ENCODE results near the gene ZNF816. TPM values are rescaled to one million over a fixed set of nuclear protein-coding genes. Genes with fewer than 3 reads are reported as not detected.
A peak's percentile ranks its signal among the peaks of the same experiment; 100 is the strongest.
"Not testable (repeated sequence)": the region's sequence is repeated elsewhere in the genome, so short reads cannot be mapped to it uniquely, and the experiment has no call there.

ZNF816 gene
- polyA plus RNA-seq (ENCODE audit: insufficient read length in 10 of 10): 1 to 10 TPM; 5.2 to 8.6 (median 7.3) TPM
- long read RNA-seq, donor 1, partial matches to known transcripts: 0 of 2 reads
- long read RNA-seq, donor 1, other reads (novel, unspliced or antisense): 0 of 2 reads
- long read RNA-seq, donor 2: 0 reads
- long read RNA-seq, donor 3: 0 reads
- long read RNA-seq, donor 4, partial matches to known transcripts: 0 of 3 reads
- long read RNA-seq, donor 4, other reads (novel, unspliced or antisense): 0 of 3 reads
- long read RNA-seq, donor 5, partial matches to known transcripts: 0 of 2 reads
- long read RNA-seq, donor 5, other reads (novel, unspliced or antisense): 0 of 2 reads
- long read RNA-seq, donor 6: 0 reads
- long read RNA-seq, donor 7: 0 reads
- long read RNA-seq, donor 8: 0 reads
- long read RNA-seq, donor 9, partial matches to known transcripts: 0 of 1 reads
- long read RNA-seq, donor 9, other reads (novel, unspliced or antisense): 0 of 1 reads

GRCh38 chr19:52962394-52963246, at the start of gene ZNF816:
Gene ZNF816 (minus strand): TSS chr19:52962881. CDS start chr19:52956089, 6,792 bp downstream.
- DNase-seq: peak; percentile 92 to 97 (median 95)

GRCh38 chr19:53012006-53012405, 49.3 kb upstream of the ZNF816 start:
- DNase-seq: no peak

GRCh38 chr19:53010494-53010893, 47.8 kb upstream of the ZNF816 start:
- no peak for DNase-seq

GRCh38 chr19:53008061-53008778, 45.5 kb upstream of the ZNF816 start:
- DNase-seq: no peak

DNA sequence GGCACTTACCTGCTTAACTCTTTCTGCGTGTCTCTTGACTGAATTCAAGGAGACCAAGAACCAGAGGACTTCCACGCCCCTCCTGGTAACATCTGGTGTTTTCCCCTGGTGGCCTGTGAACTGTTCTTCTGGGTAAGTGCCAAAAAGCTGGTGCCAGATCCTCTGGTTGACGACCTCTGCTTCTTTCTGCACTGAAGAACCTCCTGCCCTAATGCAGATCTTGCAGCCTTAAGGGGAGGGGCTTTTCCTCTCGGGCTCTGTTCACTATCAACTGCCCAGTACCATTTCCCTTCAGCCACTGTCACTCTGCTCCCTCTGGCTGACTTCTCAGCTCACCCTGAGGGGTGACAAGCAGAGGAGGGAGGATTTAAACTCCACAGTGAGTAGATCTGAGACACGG, 44.9 kb upstream of the ZNF816 start:
- no peak for DNase-seq

- no peak for DNase-seq
Measured at GRCh38 chr19:53007200-53007599, 44.5 kb upstream of the ZNF816 start.

DNA sequence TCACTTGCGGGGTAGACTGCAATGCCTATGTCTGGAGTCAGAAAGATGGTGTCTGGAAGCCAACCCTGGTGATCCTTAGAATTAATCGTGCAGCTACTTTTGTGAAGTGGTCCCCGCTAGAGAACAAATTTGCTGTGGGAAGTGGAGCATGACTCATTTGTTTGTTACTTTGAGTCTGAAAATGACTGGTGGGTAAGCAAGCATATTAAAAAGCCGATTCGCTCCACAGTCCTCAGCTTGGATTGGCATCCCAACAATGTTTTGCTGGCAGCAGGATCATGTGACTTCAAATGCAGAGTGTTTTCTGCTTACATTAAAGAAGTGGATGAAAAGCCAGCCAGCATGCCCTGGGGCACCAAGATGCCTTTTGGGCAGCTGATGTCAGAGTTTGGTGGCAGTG, 41.6 kb upstream of the ZNF816 start:
- no peak for DNase-seq

GRCh38 chr19:53002479-53002878, 39.8 kb upstream of the ZNF816 start:
- DNase-seq: no peak

DNA sequence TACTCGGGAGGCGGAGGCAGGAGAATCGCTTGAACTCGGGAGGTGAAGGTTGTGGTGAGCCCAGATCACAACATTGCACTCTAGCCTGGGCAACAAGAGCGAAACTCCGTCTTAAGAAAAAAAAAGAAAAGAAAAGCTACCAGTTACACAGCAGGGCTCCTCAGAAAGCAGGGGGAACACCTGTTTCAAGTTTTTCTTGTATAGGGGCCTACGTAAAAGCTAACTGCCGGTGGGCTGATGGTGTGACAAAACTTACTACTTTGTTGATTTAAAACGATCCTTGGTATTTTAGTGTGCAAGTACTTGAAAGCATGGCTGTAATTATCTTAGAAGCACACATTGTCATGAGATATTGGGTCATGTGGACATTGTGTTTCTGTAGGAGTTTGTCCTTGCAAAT, 35.3 kb upstream of the ZNF816 start:
- DNase-seq: no peak

DNA sequence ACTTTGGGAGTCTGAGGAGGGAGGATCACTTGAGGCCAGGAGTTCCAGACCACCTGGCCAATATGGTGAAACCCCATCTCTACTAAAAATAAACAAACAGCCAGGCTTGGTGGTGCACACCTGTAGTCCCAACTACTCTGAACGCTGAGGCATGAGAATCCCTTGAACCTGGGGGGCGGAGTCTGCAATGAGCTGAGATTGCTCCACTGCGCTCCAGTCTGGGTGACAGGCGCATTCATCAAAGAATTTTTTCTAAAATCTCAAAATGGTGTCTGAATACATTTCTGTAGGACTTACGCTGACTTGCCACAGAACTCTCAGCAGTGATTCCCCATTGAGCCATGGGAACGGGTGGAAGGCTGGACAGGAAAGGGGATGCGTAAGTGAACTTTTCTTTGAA, 33.0 kb upstream of the ZNF816 start:
- DNase-seq: no peak

- peak; percentile 70 to 90 (median 81) for DNase-seq
Measured at GRCh38 chr19:52993342-52994178, 30.9 kb upstream of the ZNF816 start.

GRCh38 chr19:52992109-52993004, 29.7 kb upstream of the ZNF816 start:
- DNase-seq: peak in 2 of 3 donors; percentile 6 to 41

DNA sequence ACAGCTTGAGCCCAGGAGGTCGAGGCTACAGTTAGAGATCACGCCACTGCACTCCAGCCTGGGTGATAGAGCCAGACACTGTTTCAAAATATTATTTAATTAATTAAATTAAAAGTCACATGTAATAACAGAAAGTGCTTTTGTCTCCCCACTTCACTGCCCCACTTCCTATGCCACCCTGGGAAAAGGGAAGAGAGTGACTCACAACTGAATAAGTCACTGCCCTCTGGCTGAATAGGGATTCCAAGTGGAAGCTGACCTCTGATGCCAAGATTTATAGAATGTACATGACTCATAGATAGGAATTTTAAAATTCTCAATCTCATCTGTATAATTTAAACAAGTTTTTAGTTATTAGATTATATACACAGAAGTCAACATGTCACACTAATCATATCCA, 28.8 kb upstream of the ZNF816 start:
- DNase-seq: peak in 1 of 3 donors; percentile 4

- no peak for DNase-seq
Measured at GRCh38 chr19:52990759-52991418, 28.2 kb upstream of the ZNF816 start.

- no peak for DNase-seq
Measured at GRCh38 chr19:52988506-52988905, 25.8 kb upstream of the ZNF816 start.

DNA sequence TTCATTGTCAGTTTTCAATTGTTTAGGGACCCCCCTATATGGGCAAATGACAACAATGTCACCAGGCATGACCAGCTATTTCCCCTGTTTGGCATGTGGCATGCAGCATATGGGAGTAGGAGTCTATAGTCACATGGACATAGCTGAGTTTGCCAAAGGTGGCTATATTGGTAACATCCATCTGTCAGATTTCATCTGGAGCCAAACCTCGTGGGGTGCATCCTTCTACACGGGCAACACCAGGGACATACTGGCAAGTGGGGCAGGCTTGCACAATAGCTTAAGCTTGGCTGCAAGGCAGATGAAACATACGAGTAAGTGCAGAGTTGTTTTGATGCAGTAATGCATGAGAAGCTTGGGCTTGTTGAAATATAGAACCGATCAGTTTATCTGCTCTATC, 24.5 kb upstream of the ZNF816 start:
- no peak for DNase-seq

DNA sequence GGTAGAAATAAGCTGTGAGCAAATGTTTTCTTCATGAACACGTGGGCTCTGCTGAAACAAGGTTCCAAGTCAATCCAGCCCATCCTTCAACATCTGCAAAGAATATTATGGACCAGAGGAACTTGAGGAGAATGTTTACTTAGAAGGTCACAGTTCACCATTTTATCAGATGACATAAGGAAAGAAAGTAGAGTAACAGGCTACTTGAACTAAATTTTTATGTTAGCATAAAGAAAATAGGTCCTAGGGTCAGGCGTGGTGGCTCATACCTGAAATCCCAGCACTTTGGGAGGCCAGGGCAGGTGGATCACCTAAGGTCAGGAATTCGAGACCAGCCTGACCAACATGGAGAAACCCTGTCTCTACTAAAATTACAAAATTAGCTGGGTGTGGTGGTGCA, 20.5 kb upstream of the ZNF816 start:
- DNase-seq: not testable (repeated sequence)

- DNase-seq: no peak
Measured at GRCh38 chr19:52981329-52981728, 18.6 kb upstream of the ZNF816 start.

- no peak for DNase-seq
Measured at GRCh38 chr19:52967772-52968171, 5.1 kb upstream of the ZNF816 start.
